T-helper 2 cell treated with Interferon-gamma antibody and Interleukin-4, amounts not matched to agents 5 μg/mL and 100 μg/mL, for 36 hours (primary cell): ENCODE measurements around the gene RNU1-4.
A peak's percentile ranks its signal among the peaks of the same experiment; 100 is the strongest.
"Not testable (repeated sequence)": the region's sequence is repeated elsewhere in the genome, so short reads cannot be mapped to it uniquely, and the experiment has no call there.

Experiments
- DNase-seq: peaks from one replicate; pipeline ENCODE4 v3.0.0; 2021; ENCODE audit warnings: low spot score
- H3K27ac Mint-ChIP-seq: one replicate; pipeline ENCODE4 v1.8.0; 2021; ENCODE audit warnings: mild to moderate bottlenecking, mixed read lengths
- H3K27me3 Mint-ChIP-seq: one replicate; pipeline ENCODE4 v1.8.0; 2021; ENCODE audit warnings: low read depth, mixed read lengths
- H3K36me3 Mint-ChIP-seq: one replicate; pipeline ENCODE4 v1.8.0; 2021; ENCODE audit warnings: low read depth, mixed read lengths
- H3K4me1 Mint-ChIP-seq: one replicate; pipeline ENCODE4 v1.8.0; 2021; ENCODE audit warnings: low read depth, mixed read lengths
- H3K4me3 Mint-ChIP-seq: one replicate; pipeline ENCODE4 v1.8.0; 2022; ENCODE audit warnings: mild to moderate bottlenecking, moderate library complexity, mixed read lengths
- H3K9me3 Mint-ChIP-seq: one replicate; pipeline ENCODE4 v1.8.0; 2021; ENCODE audit warnings: mixed read lengths

The RNU1-4 gene

GRCh38 chr1:16703141-16703540 is 37.2 kb upstream of the RNU1-4 start:
- not testable (repeated sequence) for H3K27ac Mint-ChIP-seq, H3K4me1 Mint-ChIP-seq, H3K9me3 Mint-ChIP-seq

GRCh38 chr1:16703602-16704001 is 36.7 kb upstream of the RNU1-4 start:
- not testable (repeated sequence) for H3K4me3 Mint-ChIP-seq, H3K27ac Mint-ChIP-seq

More at GRCh38 chr1:16703141-16703540, 37.2 kb upstream of the RNU1-4 start:
- DNase-seq, H3K4me3 Mint-ChIP-seq, H3K36me3 Mint-ChIP-seq, H3K27me3 Mint-ChIP-seq: not testable (repeated sequence)

GRCh38 chr1:16704076-16704475 is 36.2 kb upstream of the RNU1-4 start:
- H3K4me3 Mint-ChIP-seq, H3K9me3 Mint-ChIP-seq, H3K27ac Mint-ChIP-seq, H3K36me3 Mint-ChIP-seq, DNase-seq, H3K27me3 Mint-ChIP-seq, H3K4me1 Mint-ChIP-seq: not testable (repeated sequence)

More at GRCh38 chr1:16703602-16704001, 36.7 kb upstream of the RNU1-4 start:
- not testable (repeated sequence) for H3K9me3 Mint-ChIP-seq, DNase-seq, H3K27me3 Mint-ChIP-seq, H3K4me1 Mint-ChIP-seq, H3K36me3 Mint-ChIP-seq

GRCh38 chr1:16704502-16705100 is 35.7 kb upstream of the RNU1-4 start:
- H3K36me3 Mint-ChIP-seq, H3K4me3 Mint-ChIP-seq: not testable (repeated sequence)

GRCh38 chr1:16706302-16706701 is 34.0 kb upstream of the RNU1-4 start:
- H3K36me3 Mint-ChIP-seq, DNase-seq, H3K9me3 Mint-ChIP-seq, H3K4me3 Mint-ChIP-seq, H3K4me1 Mint-ChIP-seq, H3K27me3 Mint-ChIP-seq, H3K27ac Mint-ChIP-seq: not testable (repeated sequence)

More at GRCh38 chr1:16704502-16705100, 35.7 kb upstream of the RNU1-4 start:
- not testable (repeated sequence) for DNase-seq, H3K4me1 Mint-ChIP-seq, H3K9me3 Mint-ChIP-seq, H3K27ac Mint-ChIP-seq, H3K27me3 Mint-ChIP-seq

- not testable (repeated sequence) for H3K27ac Mint-ChIP-seq, H3K36me3 Mint-ChIP-seq, H3K4me1 Mint-ChIP-seq, H3K9me3 Mint-ChIP-seq, H3K4me3 Mint-ChIP-seq, H3K27me3 Mint-ChIP-seq, DNase-seq
Observed at GRCh38 chr1:16707130-16708093, 32.9 kb upstream of the RNU1-4 start.

- not testable (repeated sequence) for H3K4me3 Mint-ChIP-seq, DNase-seq, H3K27me3 Mint-ChIP-seq, H3K9me3 Mint-ChIP-seq, H3K4me1 Mint-ChIP-seq, H3K27ac Mint-ChIP-seq, H3K36me3 Mint-ChIP-seq
Observed at GRCh38 chr1:16708704-16709103, 31.6 kb upstream of the RNU1-4 start.

GRCh38 chr1:16709659-16710087 is 30.6 kb upstream of the RNU1-4 start:
- not testable (repeated sequence) for H3K27ac Mint-ChIP-seq, H3K27me3 Mint-ChIP-seq, H3K9me3 Mint-ChIP-seq, H3K4me1 Mint-ChIP-seq, H3K4me3 Mint-ChIP-seq, H3K36me3 Mint-ChIP-seq
- DNase-seq, result peak; percentile 14

GRCh38 chr1:16710618-16711017 is 29.7 kb upstream of the RNU1-4 start:
- not testable (repeated sequence) for H3K27me3 Mint-ChIP-seq, H3K9me3 Mint-ChIP-seq, H3K27ac Mint-ChIP-seq, H3K4me3 Mint-ChIP-seq, DNase-seq, H3K4me1 Mint-ChIP-seq, H3K36me3 Mint-ChIP-seq

- H3K4me1 Mint-ChIP-seq, DNase-seq, H3K4me3 Mint-ChIP-seq: not testable (repeated sequence)
Observed at GRCh38 chr1:16712131-16712530, 28.2 kb upstream of the RNU1-4 start.

GRCh38 chr1:16712582-16712981 is 27.7 kb upstream of the RNU1-4 start:
- peaks cover 14% of the 10 kb centered on the region for H3K27me3 Mint-ChIP-seq
- not testable (repeated sequence) for H3K9me3 Mint-ChIP-seq, H3K27ac Mint-ChIP-seq, H3K36me3 Mint-ChIP-seq, H3K4me1 Mint-ChIP-seq, DNase-seq, H3K4me3 Mint-ChIP-seq

More at GRCh38 chr1:16712131-16712530, 28.2 kb upstream of the RNU1-4 start:
- H3K36me3 Mint-ChIP-seq, H3K9me3 Mint-ChIP-seq, H3K27ac Mint-ChIP-seq: not testable (repeated sequence)
- peaks cover 11% of the 10 kb centered on the region for H3K27me3 Mint-ChIP-seq

- not testable (repeated sequence) for H3K27ac Mint-ChIP-seq, DNase-seq, H3K4me3 Mint-ChIP-seq, H3K36me3 Mint-ChIP-seq, H3K4me1 Mint-ChIP-seq, H3K9me3 Mint-ChIP-seq
- peaks cover 17% of the 10 kb centered on the region for H3K27me3 Mint-ChIP-seq
Observed at GRCh38 chr1:16712984-16713383, 27.3 kb upstream of the RNU1-4 start.

GRCh38 chr1:16713480-16713879 is 26.8 kb upstream of the RNU1-4 start:
- not testable (repeated sequence) for DNase-seq, H3K9me3 Mint-ChIP-seq, H3K27ac Mint-ChIP-seq, H3K36me3 Mint-ChIP-seq, H3K4me3 Mint-ChIP-seq, H3K4me1 Mint-ChIP-seq
- H3K27me3 Mint-ChIP-seq, result peaks cover 17% of the 10 kb centered on the region

GRCh38 chr1:16716691-16717335 is 23.5 kb upstream of the RNU1-4 start:
- H3K4me3 Mint-ChIP-seq, result no peak overlapping the region

More at GRCh38 chr1:16716691-16717335, 23.5 kb upstream of the RNU1-4 start:
- no peak for DNase-seq
- Mint-ChIP-seq H3K27me3 (peaks cover 19% of the 10 kb centered on the region), H3K9me3 (no peaks in the 10 kb centered on the region), H3K27ac (no peak overlapping the region), H3K36me3 (no peaks in the 10 kb centered on the region), H3K4me1 (no peaks in the 10 kb centered on the region)
